Activated naive CD8-positive, alpha-beta T cell treated with anti-CD3 and anti-CD28 coated beads, Interleukin-2, amount 50 U/mL, for 16 hours (primary cell): ENCODE results near the gene NBPF3.
"Not testable (repeated sequence)": the region's sequence is repeated elsewhere in the genome, so short reads cannot be mapped to it uniquely, and the experiment has no call there.

Source experiments
- DNase-seq: peaks from one replicate; pipeline ENCODE4 v3.0.0-alpha.2; 2020; ENCODE audit warnings: low read depth, low spot score

Gene NBPF3

GRCh38 chr1:21439721-21440629 is at the start of gene NBPF3:
NBPF3 (plus strand) TSS chr1:21440137; CDS start chr1:21445087, 4,950 bp downstream.
- peak; percentile 75 for DNase-seq

DNA sequence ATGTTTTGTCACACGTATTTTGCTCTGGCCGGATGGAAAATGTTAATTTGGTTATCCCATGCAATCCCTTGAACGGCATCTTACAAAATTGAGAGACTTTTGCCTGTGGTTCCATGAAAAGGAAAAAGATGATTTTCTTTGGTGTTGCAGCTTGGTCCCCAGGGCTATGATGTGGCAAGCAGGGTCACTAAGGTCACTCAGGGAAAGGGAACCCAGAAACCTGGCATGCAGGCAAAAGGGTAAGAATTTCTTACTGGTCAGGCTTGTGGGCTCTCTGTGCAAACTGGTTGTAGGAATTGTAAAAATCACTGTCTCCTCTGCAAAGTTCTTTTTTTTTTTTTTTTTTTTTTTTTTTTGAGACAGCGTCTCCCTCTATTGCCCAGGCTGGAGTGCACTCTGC is 48.4 kb upstream of the NBPF3 start:
- DNase-seq: no peak

DNA sequence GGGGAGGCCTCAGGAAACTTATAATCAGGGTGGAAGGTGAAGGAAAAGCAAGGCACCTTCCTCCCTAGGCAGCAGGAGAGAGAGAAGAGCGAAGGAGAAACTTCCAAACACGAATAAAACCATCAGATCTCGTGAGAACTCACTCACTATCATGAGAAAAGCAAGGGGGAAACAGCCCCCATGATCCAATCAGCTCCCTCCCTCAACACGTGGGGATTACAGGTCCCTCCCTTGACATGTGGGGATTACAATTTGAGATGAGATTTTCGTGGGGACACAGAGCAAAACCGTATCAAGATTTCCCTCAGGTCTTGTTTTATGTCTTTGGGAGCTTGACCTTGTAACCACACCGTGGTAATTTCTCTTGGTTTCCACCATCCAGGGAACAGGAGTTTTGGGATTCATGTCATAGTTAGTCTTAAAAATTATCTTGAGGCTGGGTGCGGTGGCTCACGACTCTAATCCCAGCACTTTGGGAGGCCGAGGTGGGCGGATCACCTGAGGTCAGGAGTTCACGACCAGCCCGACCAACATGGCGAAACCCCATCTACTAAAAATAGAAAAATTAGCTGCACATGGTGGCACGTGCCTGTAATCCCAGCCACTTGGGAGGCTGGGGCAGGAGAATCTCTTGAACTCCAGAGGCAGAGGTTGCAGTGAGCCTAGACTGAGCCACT is 47.2 kb upstream of the NBPF3 start:
- DNase-seq: no peak

DNA sequence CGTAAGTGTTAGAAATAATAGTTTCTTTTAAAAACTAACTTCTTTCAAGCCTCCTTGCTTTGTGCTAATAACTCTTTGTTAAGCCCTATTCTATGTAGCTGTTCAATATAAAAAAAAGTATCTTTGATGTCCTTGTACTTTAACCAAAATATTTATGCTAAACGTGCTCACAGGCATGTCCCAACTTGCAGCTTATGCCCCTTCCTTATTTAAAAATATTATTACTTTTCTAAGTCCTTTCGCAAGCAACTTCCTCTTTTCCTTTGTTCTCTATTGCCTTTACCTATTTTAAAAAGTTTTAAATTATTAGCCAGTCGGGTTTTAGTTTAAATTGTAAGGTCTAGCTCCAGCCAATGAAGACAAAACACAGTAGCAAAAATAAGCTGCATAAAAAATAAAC is 43.4 kb upstream of the NBPF3 start:
- no peak for DNase-seq

DNA sequence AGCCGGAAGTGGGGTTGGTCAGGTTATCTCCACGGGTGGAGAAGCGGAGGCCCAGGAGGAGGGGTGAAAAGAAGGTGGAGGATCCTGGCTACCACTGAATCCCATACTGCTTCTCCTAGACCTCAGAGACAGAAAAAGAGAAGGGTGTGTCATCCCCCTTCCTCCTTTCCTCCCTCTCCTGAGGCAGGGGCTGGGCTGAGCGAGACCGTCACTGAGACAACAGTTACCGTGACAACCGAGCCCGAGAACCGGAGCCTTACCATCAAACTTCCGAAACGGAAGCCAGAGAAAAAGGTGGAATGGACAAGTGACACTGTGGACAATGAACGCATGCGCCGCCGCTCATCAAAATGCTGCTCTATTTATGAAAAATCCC is 42.1 kb upstream of the NBPF3 start:
- DNase-seq: no peak

DNA sequence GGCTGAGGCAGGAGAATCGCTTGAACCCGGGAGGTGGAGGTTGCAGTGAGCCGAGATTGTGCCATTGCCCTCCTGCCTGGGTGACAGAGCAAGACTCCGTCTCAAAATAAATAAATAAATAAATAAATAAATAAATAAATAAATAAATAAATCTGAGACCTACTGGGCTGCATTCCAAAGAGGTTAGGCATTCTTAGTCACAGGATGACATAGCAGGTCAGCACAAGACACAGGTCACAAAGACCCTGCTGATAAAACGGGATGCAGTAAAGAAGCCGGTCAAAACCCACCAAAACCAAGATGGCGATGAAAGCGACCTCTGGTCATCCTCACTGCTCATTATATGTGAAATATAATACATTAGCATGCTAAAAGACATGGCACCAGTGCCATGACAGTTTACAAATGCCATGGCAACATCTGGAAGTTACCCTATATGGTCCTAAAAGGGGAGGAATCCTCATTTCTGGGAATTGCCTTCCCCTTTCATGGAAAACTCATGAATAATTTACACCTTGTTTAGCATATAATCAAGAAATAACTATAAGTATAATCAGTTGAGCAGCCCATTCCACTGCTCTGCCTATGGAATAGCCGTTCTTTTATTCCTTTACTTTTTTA is 38.1 kb upstream of the NBPF3 start:
- not testable (repeated sequence) for DNase-seq

GRCh38 chr1:21406659-21407058 is 33.3 kb upstream of the NBPF3 start:
- DNase-seq: no peak

DNA sequence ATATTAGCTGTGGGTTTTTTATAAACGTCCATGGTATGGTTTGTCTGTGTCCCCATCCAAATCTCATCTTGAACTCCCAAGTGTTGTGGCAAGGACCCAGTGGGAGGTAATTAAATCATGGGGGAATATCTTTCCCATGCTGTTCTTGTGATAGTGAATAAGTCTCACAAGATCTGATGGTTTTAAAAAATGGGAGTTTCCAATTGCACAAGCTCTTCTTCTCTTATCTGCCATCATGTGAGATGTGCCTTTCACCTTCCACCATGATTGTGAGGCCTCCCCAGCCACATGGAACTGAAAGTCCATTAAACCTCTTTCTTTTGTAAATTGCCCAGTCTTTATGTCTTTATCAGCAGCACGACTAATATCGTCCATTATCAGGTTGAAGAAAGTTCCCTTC is 30.0 kb upstream of the NBPF3 start:
- DNase-seq: not testable (repeated sequence)

GRCh38 chr1:21414015-21414414 is 25.9 kb upstream of the NBPF3 start:
- no peak for DNase-seq

DNA sequence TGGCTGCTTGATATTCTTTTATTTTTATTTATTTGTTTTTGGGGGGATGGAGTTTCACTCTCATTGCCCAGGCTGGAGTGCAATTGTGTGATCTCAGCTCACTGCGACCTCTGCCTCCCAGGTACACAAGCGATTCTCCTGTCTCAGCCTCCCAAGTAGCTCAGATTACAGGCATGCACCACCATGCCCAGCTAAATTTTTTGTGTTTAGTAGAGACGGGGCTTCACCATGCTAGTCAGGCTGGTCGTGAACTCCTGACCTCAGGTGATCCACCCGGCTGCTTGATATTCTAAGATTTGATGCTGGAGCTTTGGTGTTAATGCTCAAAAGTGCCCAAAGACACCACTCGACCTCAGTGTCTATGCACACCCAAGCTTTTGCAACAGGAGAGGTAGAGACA is 19.6 kb upstream of the NBPF3 start:
- not testable (repeated sequence) for DNase-seq

GRCh38 chr1:21421307-21421706 is 18.6 kb upstream of the NBPF3 start:
- not testable (repeated sequence) for DNase-seq

- not testable (repeated sequence) for DNase-seq
Observed at GRCh38 chr1:21427798-21428480, 12.0 kb upstream of the NBPF3 start.

DNA sequence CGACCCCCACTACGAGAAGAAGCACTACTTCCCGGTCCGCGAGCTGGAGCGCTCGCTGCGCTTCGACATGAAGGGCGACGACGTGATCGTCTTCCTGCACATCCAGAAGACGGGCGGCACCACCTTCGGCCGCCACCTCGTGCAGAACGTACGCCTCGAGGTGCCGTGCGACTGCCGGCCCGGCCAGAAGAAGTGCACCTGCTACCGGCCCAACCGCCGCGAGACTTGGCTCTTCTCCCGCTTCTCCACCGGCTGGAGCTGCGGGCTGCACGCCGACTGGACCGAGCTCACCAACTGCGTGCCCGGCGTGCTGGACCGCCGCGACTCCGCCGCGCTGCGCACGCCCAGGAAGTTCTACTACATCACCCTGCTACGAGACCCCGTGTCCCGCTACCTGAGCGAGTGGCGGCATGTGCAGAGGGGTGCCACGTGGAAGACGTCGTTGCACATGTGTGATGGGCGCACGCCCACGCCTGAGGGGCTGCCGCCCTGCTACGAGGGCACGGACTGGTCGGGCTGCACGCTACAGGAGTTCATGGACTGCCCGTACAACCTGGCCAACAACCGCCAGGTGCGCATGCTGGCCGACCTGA is 11.4 kb upstream of the NBPF3 start:
- DNase-seq: not testable (repeated sequence)

- DNase-seq: not testable (repeated sequence)
Observed at GRCh38 chr1:21429210-21429609, 10.7 kb upstream of the NBPF3 start.

DNA sequence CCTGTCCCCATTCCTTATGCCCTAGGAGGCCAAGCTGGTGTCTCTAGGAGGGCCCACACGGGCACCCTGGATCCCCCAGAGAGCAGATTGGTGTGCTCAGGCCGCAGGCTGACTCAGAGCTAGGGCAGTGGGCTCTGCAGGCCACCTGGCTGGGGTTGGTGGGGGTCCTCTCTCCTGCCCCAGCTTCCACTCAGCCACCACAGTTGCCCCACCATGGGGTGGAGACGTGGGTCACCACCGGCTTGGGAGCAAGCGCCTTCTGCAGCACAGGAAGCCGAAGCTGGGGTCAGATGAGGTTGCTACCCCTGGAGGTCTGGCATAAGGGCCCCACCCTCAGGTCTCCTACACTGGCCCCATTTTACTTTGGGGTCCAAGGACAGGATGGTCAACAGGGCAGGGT is 9.1 kb upstream of the NBPF3 start:
- DNase-seq: not testable (repeated sequence)

GRCh38 chr1:21434394-21434793 is 5.5 kb upstream of the NBPF3 start:
- no peak for DNase-seq

GRCh38 chr1:21435646-21436487 is 4.1 kb upstream of the NBPF3 start:
- DNase-seq: no peak

- DNase-seq: no peak
Observed at GRCh38 chr1:21436488-21437340, 3.2 kb upstream of the NBPF3 start.

DNA sequence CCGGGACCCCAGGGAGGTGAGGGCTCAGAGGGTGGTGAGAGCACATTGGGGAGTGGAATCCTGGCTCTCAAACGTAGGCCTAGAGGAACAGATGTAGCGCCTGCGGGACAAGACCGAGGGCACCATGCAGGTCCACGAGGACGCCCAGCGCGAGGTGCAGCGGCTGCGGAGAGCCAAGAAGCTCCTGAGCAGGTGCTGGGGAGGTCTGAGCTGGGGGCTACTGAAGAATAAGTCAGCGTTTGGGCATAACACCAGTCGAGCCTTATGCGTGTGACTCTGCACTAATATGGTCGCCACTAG is 2.6 kb upstream of the NBPF3 start:
- DNase-seq: no peak
